GM12878 (cell line): ENCODE results near the gene MAP1A. TPM values are rescaled to one million over a fixed set of nuclear protein-coding genes. Genes with fewer than 3 reads are reported as not detected.
A peak's percentile ranks its signal among the peaks of the same experiment; 100 is the strongest.

Source experiments
- CBX5 ChIP-seq: sonication (generic); IDR thresholded peaks from 2 replicates; pipeline ENCODE4 v1.6.1; 2016; ENCODE audit warnings: low read depth, moderate library complexity, mild to moderate bottlenecking, inconsistent platforms
- CREM ChIP-seq: IDR thresholded peaks from 2 replicates; pipeline ENCODE4 v1.6.1; 2014; ENCODE audit warnings: antibody characterized with exemption, low read depth
- EED ChIP-seq: sonication (generic); IDR thresholded peaks from 2 replicates; pipeline ENCODE4 v1.6.1; 2016; ENCODE audit warnings: antibody characterized with exemption, low read depth
- HCFC1 ChIP-seq: fragments of 150-350 bp; IDR thresholded peaks from 2 replicates; pipeline ENCODE4 v1.6.1; 2014; ENCODE audit warnings: low read length
- IKZF2 ChIP-seq, 2 experiments: fragments of 450-650 bp; IDR thresholded peaks; 2 replicates each; pipeline ENCODE4 v1.6.1; 2017; ENCODE audit warnings: mild to moderate bottlenecking in 2 of 2, moderate library complexity in 2 of 2
- MYB ChIP-seq: fragments of 150-350 bp; IDR thresholded peaks from 2 replicates; pipeline ENCODE4 v1.6.1; 2014; ENCODE audit warnings: mild to moderate bottlenecking, low read depth, low read length, borderline replicate concordance
- MYC ChIP-seq: IDR thresholded peaks from 2 replicates; pipeline ENCODE4 v1.6.1; 2011; ENCODE audit warnings: mild to moderate bottlenecking, low read length, moderate library complexity, inconsistent platforms; ENCODE audit not compliant: insufficient read depth, insufficient replicate concordance, insufficient read length, severe bottlenecking
- NRF1 ChIP-seq: conservative IDR thresholded peaks from 2 replicates; pipeline ENCODE4 v1.6.1; 2011; ENCODE audit warnings: mild to moderate bottlenecking, low read depth, low read length, improper control_type of control experiment
- ZNF384 ChIP-seq: IDR thresholded peaks from 2 replicates; pipeline ENCODE4 v1.6.1; 2012; ENCODE audit warnings: low read depth, mild to moderate bottlenecking, low read length, improper control_type of control experiment, borderline replicate concordance
- ZSCAN29 ChIP-seq: fragments of 450-650 bp; IDR thresholded peaks from 2 replicates; pipeline ENCODE4 v1.6.1; 2017; ENCODE audit warnings: mild to moderate bottlenecking, moderate library complexity
- polyA plus RNA-seq, 11 experiments: library from polyadenylated mRNA; depleted of rRNA in 4 of 11; unstranded in 6 of 11; stranded (reverse) in 5 of 11; fragments of >200 nt; fragmentation: Nextera tagmentation in 4 of 11; fragmentation: Illumina TruSeq in 1 of 11; extraction: Ambion mirVana in 4 of 11; extraction: Trizol in 1 of 11; gene quantifications; 1 replicate in 1 of 11; 2 replicates in 10 of 11; pipeline versions ENCODE4 v1.2.1 to v1.2.3, GENCODE V29; 2011 to 2016; ENCODE audit warnings: inconsistent platforms in 2 of 11, missing spikeins in 2 of 11, low read depth in 1 of 11
- total RNA-seq, 4 experiments: library from RNA; depleted of rRNA in 3 of 4; stranded (reverse); fragments of >200 nt in 3 of 4; fragmentation: Illumina TruSeq in 1 of 4; extraction: Trizol in 1 of 4; gene quantifications; 2 replicates each; pipeline versions ENCODE4 v1.2.1 to v1.2.3, GENCODE V29; 2013 to 2021
- TF ChIP-seq, protein P1 (sequence below): IDR thresholded peaks from 2 replicates; pipeline ENCODE4 v1.6.1; 2012; ENCODE audit warnings: improper control_type of control experiment, low read depth, low read length; ENCODE audit not compliant: insufficient replicate concordance
- TF ChIP-seq, protein P2 (sequence below): IDR thresholded peaks from 2 replicates; pipeline ENCODE4 v1.6.1; 2011; ENCODE audit warnings: borderline replicate concordance, low read depth, mild to moderate bottlenecking, moderate library complexity, mixed read lengths, low read length; ENCODE audit not compliant: insufficient read depth; ENCODE audit errors: extremely low read length
- TF ChIP-seq, protein P3 (sequence below): fragments of 450-650 bp; IDR thresholded peaks from 2 replicates; pipeline ENCODE4 v1.6.1; 2016; ENCODE audit warnings: mild to moderate bottlenecking
- TF ChIP-seq, protein P4 (sequence below): IDR thresholded peaks from 2 replicates; pipeline ENCODE4 v1.6.1; 2012; ENCODE audit warnings: mild to moderate bottlenecking, low read depth, low read length

The MAP1A gene
- total and polyA plus RNA-seq, 10 of the 15 experiments (the other 5 are each of a cell fraction or from before 2014, with no cell fraction given) = under 0.01 to 0.10 (median 0.05) TPM

DNA sequence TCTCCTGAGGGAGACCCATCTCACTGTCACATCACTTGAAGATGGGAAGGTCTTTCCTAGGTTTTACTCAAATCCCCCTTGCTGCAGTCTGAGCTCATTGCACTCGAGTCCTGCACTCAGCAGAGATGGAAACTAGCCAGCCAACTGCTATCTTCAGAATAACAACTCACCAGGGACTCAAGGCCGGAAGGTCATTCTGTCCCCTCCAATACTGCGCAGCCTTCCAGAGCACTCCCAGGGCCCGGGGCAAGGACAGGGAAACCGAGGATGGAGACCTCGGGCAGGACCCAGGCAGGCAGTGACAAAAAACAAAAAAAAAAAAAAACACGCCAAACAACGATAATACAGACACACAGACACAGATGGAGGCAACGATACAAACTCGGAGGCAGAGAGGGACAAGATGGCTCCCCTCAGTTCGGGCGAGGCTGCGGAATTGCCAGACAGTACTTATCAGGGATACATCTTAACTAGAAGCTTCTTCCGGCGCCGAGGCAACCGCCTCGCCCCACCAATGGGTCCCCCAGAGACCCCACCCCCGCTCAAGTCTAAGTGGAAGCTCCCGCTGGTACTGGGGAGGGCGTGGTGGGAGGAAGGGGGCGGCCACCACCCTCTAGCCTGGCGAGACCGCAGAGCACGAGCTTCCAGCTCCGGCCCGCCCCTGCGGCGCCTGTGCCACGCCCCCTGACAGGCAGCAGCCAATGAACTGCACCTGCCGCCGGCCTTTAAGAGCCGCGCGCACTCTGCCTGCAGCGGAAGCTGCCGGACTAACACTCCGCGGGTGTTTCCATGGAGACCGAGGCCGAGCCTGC is 7.0 kb upstream of the MAP1A start (continued):
- TF ChIP-seq, protein P1, sequence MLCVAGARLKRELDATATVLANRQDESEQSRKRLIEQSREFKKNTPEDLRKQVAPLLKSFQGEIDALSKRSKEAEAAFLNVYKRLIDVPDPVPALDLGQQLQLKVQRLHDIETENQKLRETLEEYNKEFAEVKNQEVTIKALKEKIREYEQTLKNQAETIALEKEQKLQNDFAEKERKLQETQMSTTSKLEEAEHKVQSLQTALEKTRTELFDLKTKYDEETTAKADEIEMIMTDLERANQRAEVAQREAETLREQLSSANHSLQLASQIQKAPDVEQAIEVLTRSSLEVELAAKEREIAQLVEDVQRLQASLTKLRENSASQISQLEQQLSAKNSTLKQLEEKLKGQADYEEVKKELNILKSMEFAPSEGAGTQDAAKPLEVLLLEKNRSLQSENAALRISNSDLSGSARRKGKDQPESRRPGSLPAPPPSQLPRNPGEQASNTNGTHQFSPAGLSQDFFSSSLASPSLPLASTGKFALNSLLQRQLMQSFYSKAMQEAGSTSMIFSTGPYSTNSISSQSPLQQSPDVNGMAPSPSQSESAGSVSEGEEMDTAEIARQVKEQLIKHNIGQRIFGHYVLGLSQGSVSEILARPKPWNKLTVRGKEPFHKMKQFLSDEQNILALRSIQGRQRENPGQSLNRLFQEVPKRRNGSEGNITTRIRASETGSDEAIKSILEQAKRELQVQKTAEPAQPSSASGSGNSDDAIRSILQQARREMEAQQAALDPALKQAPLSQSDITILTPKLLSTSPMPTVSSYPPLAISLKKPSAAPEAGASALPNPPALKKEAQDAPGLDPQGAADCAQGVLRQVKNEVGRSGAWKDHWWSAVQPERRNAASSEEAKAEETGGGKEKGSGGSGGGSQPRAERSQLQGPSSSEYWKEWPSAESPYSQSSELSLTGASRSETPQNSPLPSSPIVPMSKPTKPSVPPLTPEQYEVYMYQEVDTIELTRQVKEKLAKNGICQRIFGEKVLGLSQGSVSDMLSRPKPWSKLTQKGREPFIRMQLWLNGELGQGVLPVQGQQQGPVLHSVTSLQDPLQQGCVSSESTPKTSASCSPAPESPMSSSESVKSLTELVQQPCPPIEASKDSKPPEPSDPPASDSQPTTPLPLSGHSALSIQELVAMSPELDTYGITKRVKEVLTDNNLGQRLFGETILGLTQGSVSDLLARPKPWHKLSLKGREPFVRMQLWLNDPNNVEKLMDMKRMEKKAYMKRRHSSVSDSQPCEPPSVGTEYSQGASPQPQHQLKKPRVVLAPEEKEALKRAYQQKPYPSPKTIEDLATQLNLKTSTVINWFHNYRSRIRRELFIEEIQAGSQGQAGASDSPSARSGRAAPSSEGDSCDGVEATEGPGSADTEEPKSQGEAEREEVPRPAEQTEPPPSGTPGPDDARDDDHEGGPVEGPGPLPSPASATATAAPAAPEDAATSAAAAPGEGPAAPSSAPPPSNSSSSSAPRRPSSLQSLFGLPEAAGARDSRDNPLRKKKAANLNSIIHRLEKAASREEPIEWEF = no peak
- TF ChIP-seq MYC (no peak), EED (no peak), MYB (no peak), CREM (no peak), ZSCAN29 (no peak), CBX5 (no peak), IKZF2 (IDR thresholded peaks at IDR 0.05) (no peak), ZNF384 (0 out of 2 replicates have a peak, but pooled peaks have one; percentile 10), NRF1 (peak; percentile 52), HCFC1 (no peak)
- TF ChIP-seq, protein P2, sequence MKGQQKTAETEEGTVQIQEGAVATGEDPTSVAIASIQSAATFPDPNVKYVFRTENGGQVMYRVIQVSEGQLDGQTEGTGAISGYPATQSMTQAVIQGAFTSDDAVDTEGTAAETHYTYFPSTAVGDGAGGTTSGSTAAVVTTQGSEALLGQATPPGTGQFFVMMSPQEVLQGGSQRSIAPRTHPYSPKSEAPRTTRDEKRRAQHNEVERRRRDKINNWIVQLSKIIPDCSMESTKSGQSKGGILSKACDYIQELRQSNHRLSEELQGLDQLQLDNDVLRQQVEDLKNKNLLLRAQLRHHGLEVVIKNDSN = peak; percentile 16
- TF ChIP-seq, protein P3, sequence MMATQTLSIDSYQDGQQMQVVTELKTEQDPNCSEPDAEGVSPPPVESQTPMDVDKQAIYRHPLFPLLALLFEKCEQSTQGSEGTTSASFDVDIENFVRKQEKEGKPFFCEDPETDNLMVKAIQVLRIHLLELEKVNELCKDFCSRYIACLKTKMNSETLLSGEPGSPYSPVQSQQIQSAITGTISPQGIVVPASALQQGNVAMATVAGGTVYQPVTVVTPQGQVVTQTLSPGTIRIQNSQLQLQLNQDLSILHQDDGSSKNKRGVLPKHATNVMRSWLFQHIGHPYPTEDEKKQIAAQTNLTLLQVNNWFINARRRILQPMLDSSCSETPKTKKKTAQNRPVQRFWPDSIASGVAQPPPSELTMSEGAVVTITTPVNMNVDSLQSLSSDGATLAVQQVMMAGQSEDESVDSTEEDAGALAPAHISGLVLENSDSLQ = peak; percentile 72
- TF ChIP-seq, protein P4, sequence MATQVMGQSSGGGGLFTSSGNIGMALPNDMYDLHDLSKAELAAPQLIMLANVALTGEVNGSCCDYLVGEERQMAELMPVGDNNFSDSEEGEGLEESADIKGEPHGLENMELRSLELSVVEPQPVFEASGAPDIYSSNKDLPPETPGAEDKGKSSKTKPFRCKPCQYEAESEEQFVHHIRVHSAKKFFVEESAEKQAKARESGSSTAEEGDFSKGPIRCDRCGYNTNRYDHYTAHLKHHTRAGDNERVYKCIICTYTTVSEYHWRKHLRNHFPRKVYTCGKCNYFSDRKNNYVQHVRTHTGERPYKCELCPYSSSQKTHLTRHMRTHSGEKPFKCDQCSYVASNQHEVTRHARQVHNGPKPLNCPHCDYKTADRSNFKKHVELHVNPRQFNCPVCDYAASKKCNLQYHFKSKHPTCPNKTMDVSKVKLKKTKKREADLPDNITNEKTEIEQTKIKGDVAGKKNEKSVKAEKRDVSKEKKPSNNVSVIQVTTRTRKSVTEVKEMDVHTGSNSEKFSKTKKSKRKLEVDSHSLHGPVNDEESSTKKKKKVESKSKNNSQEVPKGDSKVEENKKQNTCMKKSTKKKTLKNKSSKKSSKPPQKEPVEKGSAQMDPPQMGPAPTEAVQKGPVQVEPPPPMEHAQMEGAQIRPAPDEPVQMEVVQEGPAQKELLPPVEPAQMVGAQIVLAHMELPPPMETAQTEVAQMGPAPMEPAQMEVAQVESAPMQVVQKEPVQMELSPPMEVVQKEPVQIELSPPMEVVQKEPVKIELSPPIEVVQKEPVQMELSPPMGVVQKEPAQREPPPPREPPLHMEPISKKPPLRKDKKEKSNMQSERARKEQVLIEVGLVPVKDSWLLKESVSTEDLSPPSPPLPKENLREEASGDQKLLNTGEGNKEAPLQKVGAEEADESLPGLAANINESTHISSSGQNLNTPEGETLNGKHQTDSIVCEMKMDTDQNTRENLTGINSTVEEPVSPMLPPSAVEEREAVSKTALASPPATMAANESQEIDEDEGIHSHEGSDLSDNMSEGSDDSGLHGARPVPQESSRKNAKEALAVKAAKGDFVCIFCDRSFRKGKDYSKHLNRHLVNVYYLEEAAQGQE = no peak
